ENCODE measurements around the gene TSTD2. TPM values are rescaled to one million over a fixed set of nuclear protein-coding genes. Genes with fewer than 3 reads are reported as not detected.

TSTD2 gene
- polyA plus RNA-seq, 1 experiment = 17.3 TPM

DNA sequence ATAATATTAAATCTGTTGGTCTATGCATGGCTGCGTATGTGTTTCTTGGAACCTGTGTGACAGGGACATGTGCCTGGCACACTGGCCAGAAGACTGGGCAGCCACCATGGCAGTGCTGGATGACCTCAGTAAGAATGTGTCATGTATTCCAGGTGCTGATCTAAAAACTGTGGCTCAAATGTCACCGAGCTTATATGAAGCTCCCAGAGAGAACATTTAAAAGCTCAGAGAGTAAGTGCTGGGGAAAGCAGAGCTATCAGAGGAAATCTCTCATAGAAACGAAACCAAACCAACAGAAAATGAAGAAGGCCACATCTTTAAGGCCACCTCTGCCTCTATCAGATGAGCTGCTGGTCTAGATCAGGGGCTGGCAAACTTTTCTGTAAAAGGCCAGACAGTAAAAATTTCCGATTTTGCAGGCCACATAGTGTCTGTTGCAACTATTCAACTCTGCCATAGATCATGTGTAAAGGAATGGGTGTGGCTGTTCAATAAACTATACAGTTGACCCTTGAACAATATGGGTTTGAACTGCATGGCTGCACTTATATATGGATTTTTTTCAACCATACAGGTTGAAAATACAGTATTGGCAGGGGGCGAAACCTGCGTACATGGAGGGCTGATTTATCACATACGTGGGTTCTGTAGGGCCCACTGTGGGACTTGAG lies 31.8 kb downstream of the TSTD2 start:
- H3K4me3 ChIP-seq (ENCODE audit: low read depth, low read length) = no peak overlapping the region

DNA sequence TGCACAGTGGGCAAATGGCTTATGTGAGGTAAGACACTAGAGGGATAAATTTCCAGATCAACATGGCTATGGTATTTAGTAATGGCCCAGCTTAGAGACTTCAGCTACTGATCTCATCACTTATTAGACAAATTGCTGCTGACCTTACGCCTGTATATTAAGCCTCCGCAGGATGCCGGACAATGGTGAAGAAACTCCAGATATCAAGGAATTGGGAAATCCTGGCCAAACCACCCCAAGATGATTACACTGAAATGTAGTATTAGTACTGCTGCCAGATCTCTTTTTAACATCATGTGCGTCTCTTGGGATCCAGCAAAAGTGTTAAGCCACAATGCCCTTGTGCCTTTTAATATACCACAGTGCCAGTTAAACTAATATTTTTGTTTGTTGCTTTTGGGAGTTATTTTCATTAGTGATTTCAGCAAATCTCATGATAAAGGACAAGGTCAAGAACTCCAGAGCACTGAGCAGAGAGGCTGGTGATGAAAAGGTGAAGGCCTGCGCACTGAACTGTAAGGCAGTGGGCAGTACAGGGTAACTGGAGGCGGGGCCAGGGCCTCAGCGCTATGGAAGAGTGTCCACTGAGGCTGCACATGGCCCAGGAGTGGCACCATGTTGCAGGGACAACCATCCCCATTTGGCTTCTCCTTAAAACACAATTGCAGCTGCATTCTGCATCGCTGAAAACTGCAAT lies 32.5 kb downstream of the TSTD2 start:
- no peak overlapping the region for H3K27ac ChIP-seq (ENCODE audit: low read depth, low read length)
- no peak for DNase-seq (ENCODE audit: low read depth, low spot score)
- TF ChIP-seq, protein P1, sequence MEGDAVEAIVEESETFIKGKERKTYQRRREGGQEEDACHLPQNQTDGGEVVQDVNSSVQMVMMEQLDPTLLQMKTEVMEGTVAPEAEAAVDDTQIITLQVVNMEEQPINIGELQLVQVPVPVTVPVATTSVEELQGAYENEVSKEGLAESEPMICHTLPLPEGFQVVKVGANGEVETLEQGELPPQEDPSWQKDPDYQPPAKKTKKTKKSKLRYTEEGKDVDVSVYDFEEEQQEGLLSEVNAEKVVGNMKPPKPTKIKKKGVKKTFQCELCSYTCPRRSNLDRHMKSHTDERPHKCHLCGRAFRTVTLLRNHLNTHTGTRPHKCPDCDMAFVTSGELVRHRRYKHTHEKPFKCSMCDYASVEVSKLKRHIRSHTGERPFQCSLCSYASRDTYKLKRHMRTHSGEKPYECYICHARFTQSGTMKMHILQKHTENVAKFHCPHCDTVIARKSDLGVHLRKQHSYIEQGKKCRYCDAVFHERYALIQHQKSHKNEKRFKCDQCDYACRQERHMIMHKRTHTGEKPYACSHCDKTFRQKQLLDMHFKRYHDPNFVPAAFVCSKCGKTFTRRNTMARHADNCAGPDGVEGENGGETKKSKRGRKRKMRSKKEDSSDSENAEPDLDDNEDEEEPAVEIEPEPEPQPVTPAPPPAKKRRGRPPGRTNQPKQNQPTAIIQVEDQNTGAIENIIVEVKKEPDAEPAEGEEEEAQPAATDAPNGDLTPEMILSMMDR (IDR thresholded peaks at IDR 0.05; ENCODE audit: low read depth, low read length) = no peak
- ChIA-PET CTCF (interaction anchor here (1.0 to 13.3 kb wide), 6 partner anchors 11 to 186 kb away, joined by 3 to 704 read pairs (median 30); partner anchors contain the start of gene TDRD7), POLR2A (no interaction called here)
- H3K9me3 ChIP-seq (ENCODE audit: control insufficient read depth, insufficient read depth, low read length) = no peaks in the 10 kb centered on the region
- peaks cover 4% of the 10 kb centered on the region for H3K27me3 ChIP-seq (ENCODE audit: control insufficient read depth, insufficient read depth, low read length)
- no peak overlapping the region for H3K4me3 ChIP-seq (ENCODE audit: low read depth, low read length)

More for the DNA sequence above, 31.8 kb downstream of the TSTD2 start:
- CTCF ChIA-PET = interaction anchor here (0.6 to 13.3 kb wide), 4 partner anchors 10 to 159 kb away, joined by 3 to 704 read pairs (median 90); no protein-coding TSS in a partner anchor
- TF ChIP-seq, protein P1 (IDR thresholded peaks at IDR 0.05; ENCODE audit: low read depth, low read length) = no peak
- no peaks in the 10 kb centered on the region for H3K9me3 ChIP-seq (ENCODE audit: control insufficient read depth, insufficient read depth, low read length)
- POLR2A ChIA-PET = no interaction called here
- no peaks in the 10 kb centered on the region for H3K27me3 ChIP-seq (ENCODE audit: control insufficient read depth, insufficient read depth, low read length)
- no peak overlapping the region for H3K27ac ChIP-seq (ENCODE audit: low read depth, low read length)
- DNase-seq (ENCODE audit: low read depth, low spot score) = no peak

DNA sequence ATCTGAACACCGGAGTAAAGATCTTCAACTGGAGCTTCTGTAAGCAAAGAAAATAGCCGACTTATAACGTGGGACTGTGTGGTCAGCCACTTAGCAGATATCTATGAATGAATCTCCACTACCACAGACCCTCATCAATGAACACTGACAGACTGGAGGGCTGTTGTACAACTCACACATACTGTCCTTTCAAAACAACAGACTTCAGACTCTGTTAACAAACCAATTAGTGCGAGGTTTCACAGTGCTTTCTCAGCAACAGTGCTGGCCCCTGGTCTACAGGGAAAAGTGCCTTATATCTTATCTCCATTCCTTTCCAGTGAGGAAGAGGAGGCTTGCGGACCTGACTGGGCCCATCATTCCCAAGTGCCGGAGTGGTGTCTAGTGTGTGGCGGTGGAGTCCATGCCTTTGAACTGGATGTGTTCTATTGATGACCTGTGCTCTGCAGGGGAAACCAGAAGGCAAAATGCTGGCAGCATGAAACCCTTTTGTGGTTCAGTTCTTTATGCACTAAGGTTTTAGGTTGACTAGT lies 33.8 kb downstream of the TSTD2 start:
- no peak for DNase-seq (ENCODE audit: low read depth, low spot score)

DNA sequence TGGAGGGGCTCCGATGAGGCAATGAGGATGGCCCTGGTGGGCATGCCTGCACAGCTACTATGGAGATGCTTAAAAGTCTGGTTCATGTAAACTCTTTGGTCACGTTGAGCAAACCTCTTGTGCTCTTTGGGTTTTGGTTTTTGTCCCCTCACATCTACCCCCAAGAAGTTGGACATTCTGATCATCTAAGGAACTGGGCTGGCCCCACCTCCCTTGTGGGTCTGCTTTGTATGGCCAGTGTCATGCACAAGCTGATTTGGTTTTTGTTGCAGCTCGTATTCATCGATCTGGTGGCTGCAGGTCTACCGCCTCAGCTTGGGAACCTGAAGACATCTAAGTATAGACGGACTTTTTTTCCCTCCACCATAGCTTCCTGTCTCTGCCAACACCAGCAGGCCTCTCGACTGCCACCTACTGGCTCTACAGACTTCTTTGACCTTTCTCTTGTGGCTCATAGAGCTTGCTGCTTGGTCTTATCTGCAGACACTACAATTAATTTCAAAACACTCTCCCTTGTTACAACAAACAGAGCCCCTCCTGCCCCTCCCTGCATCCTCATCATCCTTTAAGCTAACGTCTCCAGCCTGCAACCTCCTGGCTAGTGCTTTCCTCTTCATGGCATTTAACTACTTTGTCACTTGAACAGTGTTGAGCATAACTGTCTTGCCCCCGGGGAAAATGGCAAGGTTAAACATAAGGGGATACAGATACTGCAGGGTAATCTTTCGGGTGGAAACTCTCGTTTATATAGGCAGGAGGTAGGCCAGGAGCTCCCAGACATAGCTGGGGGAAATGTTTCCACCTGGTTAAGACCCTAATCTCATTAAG lies 34.5 kb downstream of the TSTD2 start:
- no peak overlapping the region for H3K27ac ChIP-seq (ENCODE audit: low read depth, low read length)
- peak; percentile 60 for DNase-seq (ENCODE audit: low read depth, low spot score)
- H3K9me3 ChIP-seq (ENCODE audit: control insufficient read depth, insufficient read depth, low read length) = no peaks in the 10 kb centered on the region
- TF ChIP-seq, protein P1 (IDR thresholded peaks at IDR 0.05; ENCODE audit: low read depth, low read length) = peak; percentile 95
- ChIA-PET POLR2A (interaction anchor here (0.6 to 1.6 kb wide), 4 partner anchors 17 to 187 kb away, joined by 3 to 8 read pairs (median 4); partner anchors contain the start of gene TDRD7), CTCF (interaction anchor here (0.5 to 13.3 kb wide), 65 partner anchors 9 to 755 kb away, joined by 3 to 704 read pairs (median 6); partner anchors contain the start of genes NCBP1, TDRD7, TMOD1 and TSTD2)
- H3K4me3 ChIP-seq (ENCODE audit: low read depth, low read length) = no peak overlapping the region
- peaks cover 6% of the 10 kb centered on the region for H3K27me3 ChIP-seq (ENCODE audit: control insufficient read depth, insufficient read depth, low read length)

More for the DNA sequence above, 33.8 kb downstream of the TSTD2 start:
- Histone ChIP-seq H3K9me3 (ENCODE audit: control insufficient read depth, insufficient read depth, low read length) (no peaks in the 10 kb centered on the region), H3K27me3 (ENCODE audit: control insufficient read depth, insufficient read depth, low read length) (peaks cover 4% of the 10 kb centered on the region), H3K4me3 (ENCODE audit: low read depth, low read length) (no peak overlapping the region), H3K27ac (ENCODE audit: low read depth, low read length) (no peak overlapping the region)
- ChIA-PET CTCF (interaction anchor here (0.6 to 13.3 kb wide), 60 partner anchors 9 to 756 kb away, joined by 3 to 704 read pairs (median 6); partner anchors contain the start of genes NCBP1, TDRD7, TMOD1 and TSTD2), POLR2A (interaction anchor here (0.6 to 1.6 kb wide), 3 partner anchors 17 to 188 kb away, joined by 4 to 8 read pairs (median 4); partner anchors contain the start of gene TDRD7)
- TF ChIP-seq, protein P1 (IDR thresholded peaks at IDR 0.05; ENCODE audit: low read depth, low read length) = no peak

All from AG04450 (cell line).